Neural cell (in vitro differentiated cells): ENCODE measurements around the gene PHF23. TPM values are rescaled to one million over a fixed set of nuclear protein-coding genes. Genes with fewer than 3 reads are reported as not detected.

Source experiments
- H2AFZ ChIP-seq: fragments of 200-600, 300-800 bp; sonication (generic), shearing (Covaris generic); 2 replicates; pipeline ENCODE4 v1.6.0; 2014; ENCODE audit warnings: low read depth, mild to moderate bottlenecking, antibody characterized with exemption, low read length, moderate library complexity
- H3F3A ChIP-seq: fragments of 200-600 bp; shearing (Covaris generic); 2 replicates; pipeline ENCODE4 v1.6.1; 2016; ENCODE audit warnings: mild to moderate bottlenecking, moderate library complexity, mixed read lengths, antibody characterized with exemption, low read length; ENCODE audit not compliant: insufficient read depth, poor library complexity, severe bottlenecking
- H3K27ac ChIP-seq: fragments of 200-600, 300-800 bp; sonication (generic), shearing (Covaris generic); 2 replicates; pipeline ENCODE4 v1.5.1; 2014; ENCODE audit warnings: mild to moderate bottlenecking, low read length, moderate library complexity
- H3K27me3 ChIP-seq: fragments of 300-800, 200-600 bp; sonication (generic), shearing (Covaris generic); 2 replicates; pipeline ENCODE4 v1.6.0; 2014; ENCODE audit warnings: mild to moderate bottlenecking, low read depth, low read length, moderate library complexity; ENCODE audit not compliant: insufficient read depth
- H3K36me3 ChIP-seq: fragments of 300-800, 200-600 bp; sonication (generic), shearing (Covaris generic); 2 replicates; pipeline ENCODE4 v1.5.1; 2014; ENCODE audit warnings: mild to moderate bottlenecking, antibody characterized with exemption, low read length, moderate library complexity; ENCODE audit not compliant: insufficient read depth
- H3K4me2 ChIP-seq: fragments of 300-800, 200-600 bp; sonication (generic), shearing (Covaris generic); 2 replicates; pipeline ENCODE4 v1.6.0; 2014; ENCODE audit warnings: mild to moderate bottlenecking, low read length
- H3K4me3 ChIP-seq: fragments of 300-800, 200-600 bp; sonication (generic), shearing (Covaris generic); 2 replicates; pipeline ENCODE4 v1.5.1; 2014; ENCODE audit warnings: mild to moderate bottlenecking, low read length, moderate library complexity
- H3K79me2 ChIP-seq: fragments of 200-600 bp; shearing (Covaris generic); replicated peaks from 2 replicates; pipeline ENCODE4 v1.6.0; 2014; ENCODE audit warnings: mild to moderate bottlenecking, low read length, moderate library complexity; ENCODE audit not compliant: insufficient read depth
- H3K9ac ChIP-seq: fragments of 300-800, 200-600 bp; sonication (generic), shearing (Covaris generic); 2 replicates; pipeline ENCODE4 v1.6.1; 2016; ENCODE audit warnings: mild to moderate bottlenecking, low read length, mixed read lengths
- H3K9me2 ChIP-seq: fragments of 200-600 bp; shearing (Covaris generic); 2 replicates; pipeline ENCODE4 v1.6.1; 2016; ENCODE audit warnings: mild to moderate bottlenecking, low read length, mixed read lengths; ENCODE audit not compliant: insufficient read depth
- H3K9me3 ChIP-seq: fragments of 200-600, 300-800 bp; sonication (generic), shearing (Covaris generic); 2 replicates; pipeline ENCODE4 v1.6.1; 2016; ENCODE audit warnings: mild to moderate bottlenecking, mixed run types, low read length, moderate library complexity, mixed read lengths
- H4K20me1 ChIP-seq: fragments of 200-600 bp; shearing (Covaris generic); 2 replicates; pipeline ENCODE4 v1.6.1; 2016; ENCODE audit warnings: mild to moderate bottlenecking, mixed run types; ENCODE audit not compliant: insufficient read depth
- CTCF ChIP-seq: fragments of 450-650 bp; IDR thresholded peaks from 2 replicates; pipeline ENCODE4 v1.5.1; 2014; ENCODE audit warnings: antibody characterized with exemption, mild to moderate bottlenecking, moderate library complexity; ENCODE audit not compliant: poor library complexity, severe bottlenecking
- EP300 ChIP-seq: fragments of 450-650 bp; conservative IDR thresholded peaks from 2 replicates; pipeline ENCODE4 v1.6.1; 2014; ENCODE audit warnings: antibody characterized with exemption, mild to moderate bottlenecking, moderate library complexity; ENCODE audit not compliant: poor library complexity, severe bottlenecking
- MXI1 ChIP-seq: fragments of 450-650 bp; conservative IDR thresholded peaks from 2 replicates; pipeline ENCODE4 v1.6.1; 2014; ENCODE audit warnings: antibody characterized with exemption, mild to moderate bottlenecking; ENCODE audit not compliant: poor library complexity, severe bottlenecking
- RAD21 ChIP-seq: fragments of 450-650 bp; conservative IDR thresholded peaks from 2 replicates; pipeline ENCODE4 v1.6.1; 2014; ENCODE audit warnings: antibody characterized with exemption, mild to moderate bottlenecking, moderate library complexity
- polyA plus RNA-seq: library from polyadenylated mRNA; depleted of rRNA; stranded (reverse); fragments of >200 nt; gene quantifications from 2 replicates; pipeline ENCODE4 v1.2.3, GENCODE V29; 2014
- TF ChIP-seq, protein P1 (sequence below): IDR thresholded peaks from 2 replicates; pipeline ENCODE4 v1.6.1; 2012; ENCODE audit warnings: borderline replicate concordance

The PHF23 gene
- polyA plus RNA-seq, 1 donor from 2014 or later: 55.7 TPM

GRCh38 chr17:7217113-7217987, 21.9 kb downstream of the PHF23 start:
- peak overlapping the region; percentile 82 for H3K4me3 ChIP-seq
- no peaks in the 10 kb centered on the region for H3K36me3 ChIP-seq
- no peaks in the 10 kb centered on the region for H4K20me1 ChIP-seq
- H3K4me2 ChIP-seq: peak overlapping the region; percentile 97
- peaks cover 4% of the 10 kb centered on the region for H3F3A ChIP-seq
- TF ChIP-seq, protein P1, sequence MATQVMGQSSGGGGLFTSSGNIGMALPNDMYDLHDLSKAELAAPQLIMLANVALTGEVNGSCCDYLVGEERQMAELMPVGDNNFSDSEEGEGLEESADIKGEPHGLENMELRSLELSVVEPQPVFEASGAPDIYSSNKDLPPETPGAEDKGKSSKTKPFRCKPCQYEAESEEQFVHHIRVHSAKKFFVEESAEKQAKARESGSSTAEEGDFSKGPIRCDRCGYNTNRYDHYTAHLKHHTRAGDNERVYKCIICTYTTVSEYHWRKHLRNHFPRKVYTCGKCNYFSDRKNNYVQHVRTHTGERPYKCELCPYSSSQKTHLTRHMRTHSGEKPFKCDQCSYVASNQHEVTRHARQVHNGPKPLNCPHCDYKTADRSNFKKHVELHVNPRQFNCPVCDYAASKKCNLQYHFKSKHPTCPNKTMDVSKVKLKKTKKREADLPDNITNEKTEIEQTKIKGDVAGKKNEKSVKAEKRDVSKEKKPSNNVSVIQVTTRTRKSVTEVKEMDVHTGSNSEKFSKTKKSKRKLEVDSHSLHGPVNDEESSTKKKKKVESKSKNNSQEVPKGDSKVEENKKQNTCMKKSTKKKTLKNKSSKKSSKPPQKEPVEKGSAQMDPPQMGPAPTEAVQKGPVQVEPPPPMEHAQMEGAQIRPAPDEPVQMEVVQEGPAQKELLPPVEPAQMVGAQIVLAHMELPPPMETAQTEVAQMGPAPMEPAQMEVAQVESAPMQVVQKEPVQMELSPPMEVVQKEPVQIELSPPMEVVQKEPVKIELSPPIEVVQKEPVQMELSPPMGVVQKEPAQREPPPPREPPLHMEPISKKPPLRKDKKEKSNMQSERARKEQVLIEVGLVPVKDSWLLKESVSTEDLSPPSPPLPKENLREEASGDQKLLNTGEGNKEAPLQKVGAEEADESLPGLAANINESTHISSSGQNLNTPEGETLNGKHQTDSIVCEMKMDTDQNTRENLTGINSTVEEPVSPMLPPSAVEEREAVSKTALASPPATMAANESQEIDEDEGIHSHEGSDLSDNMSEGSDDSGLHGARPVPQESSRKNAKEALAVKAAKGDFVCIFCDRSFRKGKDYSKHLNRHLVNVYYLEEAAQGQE: peak; percentile 37
- no peak for TF ChIP-seq RAD21
- H3K79me2 ChIP-seq: peaks cover 51% of the 10 kb centered on the region
- H3K9me3 ChIP-seq: no peaks in the 10 kb centered on the region
- no peaks in the 10 kb centered on the region for H3K9me2 ChIP-seq
- peak overlapping the region; percentile 98 for H3K27ac ChIP-seq
- no peaks in the 10 kb centered on the region for H3K27me3 ChIP-seq
- H3K9ac ChIP-seq: peak overlapping the region; percentile 92
- H2AFZ ChIP-seq: no peak overlapping the region

- Histone ChIP-seq H3K79me2 (peaks cover 57% of the 10 kb centered on the region), H4K20me1 (no peaks in the 10 kb centered on the region)
Observed at GRCh38 chr17:7216242-7217112, 22.8 kb downstream of the PHF23 start.

More at GRCh38 chr17:7216242-7217112, 22.8 kb downstream of the PHF23 start:
- Histone ChIP-seq H3K36me3 (no peaks in the 10 kb centered on the region), H3K4me2 (peak overlapping the region; percentile 96), H3K27ac (peak overlapping the region; percentile 98), H2AFZ (no peak overlapping the region), H3K27me3 (no peaks in the 10 kb centered on the region), H3K9ac (peak overlapping the region; percentile 92), H3K9me2 (no peaks in the 10 kb centered on the region), H3K4me3 (peak overlapping the region; percentile 82), H3F3A (peaks cover 4% of the 10 kb centered on the region), H3K9me3 (no peaks in the 10 kb centered on the region)
- TF ChIP-seq CTCF (no peak), MXI1 (peak; percentile 11), EP300 (no peak)
